Common myeloid progenitor, CD34-positive (primary cell): ENCODE data around the gene TMEM233.

Source experiments
- CTCF ChIA-PET: fragments of 350-600 bp; sonication (Branson Sonifier 250); formaldehyde crosslinking; loops from one replicate; lab custom pipeline; 2021; ENCODE audit warnings: antibody characterized with exemption; lab: Charles Lee
- POLR2A ChIA-PET: fragments of 350-600 bp; sonication (Branson Sonifier 250); formaldehyde crosslinking; loops from one replicate; lab custom pipeline; 2021; ENCODE audit warnings: antibody characterized with exemption; lab: Charles Lee
- DNase-seq, 3 donors: peaks; one replicate each; pipeline versions ENCODE4 v3.0.0 to v3.0.0-alpha.2; 2013
- H3K27ac ChIP-seq, 2 experiments: 1 replicate in 1 of 2; 2 replicates in 1 of 2; pipeline ENCODE4 v1.7.0; 2013; ENCODE audit warnings: inconsistent platforms in 2 of 2, low read length in 2 of 2, mild to moderate bottlenecking in 2 of 2, low read depth in 1 of 2, moderate library complexity in 1 of 2; ENCODE audit not compliant: severe bottlenecking in 2 of 2, insufficient read depth in 1 of 2, poor library complexity in 1 of 2
- H3K27me3 ChIP-seq, 5 experiments: replicated peaks in 2 of 5; 1 replicate in 3 of 5; 2 replicates in 2 of 5; pipeline versions ENCODE4 v1.6.1 to v1.7.0; 2013; ENCODE audit warnings: low read length in 4 of 5, mild to moderate bottlenecking in 2 of 5, moderate library complexity in 2 of 5, inconsistent platforms in 1 of 5; ENCODE audit not compliant: insufficient read depth in 5 of 5, control insufficient read depth in 4 of 5
- H3K36me3 ChIP-seq, 4 experiments: 1 replicate in 2 of 4; 2 replicates in 2 of 4; pipeline versions ENCODE4 v1.6.1 to v1.7.0; 2013; ENCODE audit warnings: low read length in 3 of 4, control low read depth in 1 of 4, mild to moderate bottlenecking in 1 of 4; ENCODE audit not compliant: control insufficient read depth in 4 of 4, insufficient read depth in 4 of 4
- H3K4me1 ChIP-seq, 4 experiments: 1 replicate in 3 of 4; 2 replicates in 1 of 4; pipeline versions ENCODE4 v1.6.1 to v1.7.1; 2013; ENCODE audit warnings: low read length in 3 of 4, mild to moderate bottlenecking in 3 of 4, control low read depth in 1 of 4, inconsistent platforms in 1 of 4, moderate library complexity in 1 of 4; ENCODE audit not compliant: control insufficient read depth in 4 of 4, insufficient read depth in 4 of 4; ENCODE audit errors: control extremely low read depth in 1 of 4
- H3K4me3 ChIP-seq, 7 experiments: 1 replicate in 4 of 7; 2 replicates in 3 of 7; pipeline versions ENCODE4 v1.5.1 to v1.7.0; 2013; ENCODE audit warnings: mild to moderate bottlenecking in 7 of 7, low read length in 6 of 7, moderate library complexity in 6 of 7, inconsistent platforms in 2 of 7, low read depth in 2 of 7, control low read depth in 1 of 7; ENCODE audit not compliant: insufficient read depth in 4 of 7, control insufficient read depth in 1 of 7; ENCODE audit errors: extremely low read depth in 1 of 7
- H3K9me3 ChIP-seq, 5 experiments: 1 replicate in 4 of 5; 2 replicates in 1 of 5; pipeline versions ENCODE4 v1.6.1 to v1.7.1; 2013; ENCODE audit warnings: low read length in 4 of 5, mild to moderate bottlenecking in 2 of 5, inconsistent platforms in 1 of 5, low read depth in 1 of 5, moderate library complexity in 1 of 5; ENCODE audit not compliant: control insufficient read depth in 4 of 5, insufficient read depth in 2 of 5; ENCODE audit errors: control extremely low read depth in 1 of 5
- WGBS: methylation state at CpG from one replicate; pipeline ENCODE4 v1.1.5; 2013; ENCODE audit not compliant: insufficient coverage; 5-methylcytosine and 5-hydroxymethylcytosine counted together

Gene TMEM233

DNA sequence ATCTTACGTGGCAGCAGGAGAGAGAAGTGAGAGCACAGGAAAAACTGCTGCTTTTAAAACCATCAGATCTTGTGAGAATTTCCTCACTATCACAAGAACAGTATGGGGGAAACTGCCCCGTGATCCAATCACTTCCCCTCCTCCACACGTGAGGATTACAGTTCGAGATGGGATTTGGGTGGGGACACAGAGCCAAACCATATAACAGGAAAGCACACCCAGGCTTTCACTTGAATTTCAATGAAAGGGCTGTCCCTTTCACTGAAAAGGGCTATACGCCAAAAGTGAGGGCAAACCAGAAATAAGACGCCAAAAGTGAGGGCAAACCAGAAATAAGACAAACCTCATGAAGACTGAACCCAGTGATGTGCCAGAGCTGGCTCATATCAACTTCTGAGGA lies 22.8 kb upstream of the TMEM233 start:
- DNase-seq = no peak
- Histone ChIP-seq H3K27me3 (peaks cover 0 to 3% (median 0%) of the 10 kb centered on the region in 5 experiments), H3K4me1 (no peaks in the 10 kb centered on the region), H3K4me3 (no peak overlapping the region), H3K9me3 (no peaks in the 10 kb centered on the region), H3K27ac (no peak overlapping the region), H3K36me3 (no peaks in the 10 kb centered on the region)
- ChIA-PET CTCF (no interaction called here), POLR2A (no interaction called here)
- 85% methylated on average over 3 of the region's 6 CpGs for WGBS

DNA sequence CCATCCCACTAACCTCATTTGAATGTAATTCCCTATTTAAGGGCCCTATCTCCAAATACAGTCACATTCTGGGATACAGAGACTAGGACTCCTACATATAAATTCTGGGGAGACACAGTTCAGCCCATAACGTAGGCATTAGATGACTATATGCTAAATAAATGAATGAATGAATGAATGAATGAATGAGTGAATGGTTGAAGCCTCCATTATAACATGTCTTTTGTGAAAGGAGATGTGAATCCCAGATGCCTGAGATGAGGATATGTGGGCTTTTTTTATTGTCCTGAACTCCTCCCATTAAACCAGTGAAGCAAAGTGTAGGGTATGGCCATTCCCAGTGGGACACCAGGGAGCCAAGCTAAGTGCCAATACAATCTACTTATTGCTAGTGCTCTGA lies 20.5 kb upstream of the TMEM233 start:
- WGBS = no CpG with 5 or more reads among the region's 1 CpG
- DNase-seq = no peak
- ChIA-PET POLR2A (no interaction called here), CTCF (no interaction called here)
- Histone ChIP-seq H3K4me3 (no peak overlapping the region), H3K27ac (no peak overlapping the region), H3K4me1 (no peaks in the 10 kb centered on the region), H3K27me3 (peaks cover 0 to 10% (median 2%) of the 10 kb centered on the region in 5 experiments), H3K36me3 (no peaks in the 10 kb centered on the region), H3K9me3 (no peaks in the 10 kb centered on the region)

DNA sequence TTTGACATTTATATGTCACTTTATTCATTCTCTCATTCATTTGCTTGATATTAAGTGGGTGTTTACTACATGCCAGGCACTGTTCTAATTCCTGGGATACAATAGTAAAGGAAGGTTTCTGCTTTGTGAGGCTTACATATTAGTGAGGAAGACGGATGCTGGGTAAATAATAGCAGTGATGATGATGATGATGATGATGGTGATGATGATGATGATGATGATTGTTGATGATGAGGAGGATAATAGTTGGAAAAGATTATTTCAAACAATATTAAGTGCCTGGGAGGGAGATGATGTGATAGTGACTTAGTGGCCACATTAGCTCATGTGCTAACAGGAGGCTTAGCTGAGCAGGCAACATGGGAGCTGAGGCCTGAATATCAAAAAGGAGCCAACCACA lies 19.3 kb upstream of the TMEM233 start:
- ChIA-PET POLR2A (no interaction called here), CTCF (no interaction called here)
- H3K36me3 ChIP-seq = no peaks in the 10 kb centered on the region
- H3K27ac ChIP-seq = no peak overlapping the region
- H3K4me1 ChIP-seq = no peaks in the 10 kb centered on the region
- H3K27me3 ChIP-seq = peaks cover 0 to 10% (median 2%) of the 10 kb centered on the region in 5 experiments
- no peak overlapping the region for H3K4me3 ChIP-seq
- no peaks in the 10 kb centered on the region for H3K9me3 ChIP-seq
- DNase-seq = no peak
- WGBS = 100% methylated on average over 1 of the region's 1 CpG

DNA sequence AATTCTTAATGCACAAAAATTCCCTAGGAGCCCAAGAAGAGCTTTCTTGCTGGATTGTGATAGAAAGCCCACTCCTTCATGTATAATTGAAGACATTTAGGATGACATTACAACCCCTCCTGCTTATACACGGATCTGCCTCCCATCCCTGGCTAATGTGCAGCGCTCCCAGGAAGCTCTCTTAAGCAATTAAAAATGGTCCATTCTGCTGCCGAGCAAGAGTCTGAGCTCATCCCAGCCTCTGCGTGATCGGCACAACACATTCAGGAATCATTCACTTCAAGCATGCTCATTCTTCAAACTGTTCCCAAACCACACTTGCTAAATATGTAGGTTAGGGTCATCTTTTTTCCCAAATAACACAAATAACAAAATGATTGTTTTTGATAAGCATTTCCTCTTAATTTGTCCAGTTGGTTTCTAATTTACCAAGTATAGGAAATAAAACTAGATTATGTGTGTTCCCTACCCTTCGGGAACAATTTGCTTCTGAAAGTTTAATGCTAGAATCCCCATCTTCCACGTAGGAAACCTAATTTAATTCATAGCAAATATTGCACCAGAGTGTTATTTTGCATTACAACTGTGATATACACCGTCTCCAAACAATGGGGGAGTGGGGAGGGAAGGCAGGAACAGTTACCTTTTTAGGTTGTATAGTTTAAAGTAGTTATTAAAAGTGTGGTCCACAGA lies 17.3 kb upstream of the TMEM233 start:
- H3K36me3 ChIP-seq = no peaks in the 10 kb centered on the region
- no peaks in the 10 kb centered on the region for H3K9me3 ChIP-seq
- peaks cover 0 to 10% (median 2%) of the 10 kb centered on the region in 5 experiments for H3K27me3 ChIP-seq
- no peak for DNase-seq
- H3K27ac ChIP-seq = no peak overlapping the region
- ChIA-PET CTCF (no interaction called here), POLR2A (no interaction called here)
- H3K4me3 ChIP-seq = no peak overlapping the region
- WGBS = 20% methylated on average over 1 of the region's 8 CpGs
- no peaks in the 10 kb centered on the region for H3K4me1 ChIP-seq

DNA sequence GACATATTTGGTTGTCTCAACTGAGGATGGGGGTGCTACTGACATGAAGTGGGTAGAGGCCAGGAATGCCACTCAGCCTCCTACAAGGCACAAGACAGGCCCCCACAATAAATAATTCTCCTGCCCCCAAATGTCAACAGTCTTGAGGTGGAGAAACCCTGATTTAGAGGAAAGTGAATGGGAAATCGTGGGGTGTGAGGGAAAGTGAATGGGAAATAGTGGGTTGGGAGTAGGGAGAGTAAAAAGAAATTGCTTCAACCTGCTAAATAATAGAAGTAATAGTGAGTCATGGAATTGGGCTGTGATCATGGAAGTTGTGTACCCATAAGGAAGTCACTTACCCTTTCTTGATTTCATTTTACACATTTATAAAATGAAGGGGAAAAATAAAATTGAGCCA lies 16.7 kb upstream of the TMEM233 start:
- Histone ChIP-seq H3K9me3 (no peaks in the 10 kb centered on the region), H3K4me3 (no peak overlapping the region), H3K4me1 (no peaks in the 10 kb centered on the region), H3K27me3 (peaks cover 0 to 10% (median 3%) of the 10 kb centered on the region in 5 experiments), H3K36me3 (no peaks in the 10 kb centered on the region), H3K27ac (no peak overlapping the region)
- POLR2A ChIA-PET = no interaction called here
- CTCF ChIA-PET = no interaction called here
- no peak for DNase-seq
- 100% methylated on average over 1 of the region's 1 CpG for WGBS

DNA sequence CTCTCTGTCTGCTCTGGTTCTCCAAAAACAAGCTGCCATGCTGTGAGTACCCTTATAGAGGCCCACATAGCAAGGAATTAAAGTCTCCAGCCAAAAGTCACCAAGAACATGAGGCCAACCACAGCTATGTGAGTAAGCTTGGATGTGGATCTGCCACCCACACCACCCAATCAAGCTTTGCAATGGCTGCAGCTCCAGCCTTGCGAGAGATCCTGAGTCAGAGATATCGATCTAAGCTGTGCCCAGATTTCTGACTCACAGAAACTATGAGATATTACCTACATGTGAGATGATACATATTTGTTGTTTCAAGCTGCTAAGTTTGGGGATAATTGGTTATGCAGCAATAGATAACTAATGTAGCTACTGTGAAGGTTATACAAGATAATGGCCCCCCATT lies 15.5 kb upstream of the TMEM233 start:
- CTCF ChIA-PET = interaction anchor here (0.6 kb wide), 1 partner anchor 309 kb away, joined by 4 read pairs; no protein-coding TSS in a partner anchor
- peaks cover 0 to 10% (median 3%) of the 10 kb centered on the region in 5 experiments for H3K27me3 ChIP-seq
- no peak overlapping the region for H3K27ac ChIP-seq
- no peaks in the 10 kb centered on the region for H3K4me1 ChIP-seq
- no peak overlapping the region for H3K4me3 ChIP-seq
- H3K9me3 ChIP-seq = no peaks in the 10 kb centered on the region
- 100% methylated on average over 2 of the region's 2 CpGs for WGBS
- POLR2A ChIA-PET = interaction anchor here (0.7 kb wide), 1 partner anchor 1497 kb away, joined by 4 read pairs; no protein-coding TSS in a partner anchor
- no peak for DNase-seq
- H3K36me3 ChIP-seq = no peaks in the 10 kb centered on the region

DNA sequence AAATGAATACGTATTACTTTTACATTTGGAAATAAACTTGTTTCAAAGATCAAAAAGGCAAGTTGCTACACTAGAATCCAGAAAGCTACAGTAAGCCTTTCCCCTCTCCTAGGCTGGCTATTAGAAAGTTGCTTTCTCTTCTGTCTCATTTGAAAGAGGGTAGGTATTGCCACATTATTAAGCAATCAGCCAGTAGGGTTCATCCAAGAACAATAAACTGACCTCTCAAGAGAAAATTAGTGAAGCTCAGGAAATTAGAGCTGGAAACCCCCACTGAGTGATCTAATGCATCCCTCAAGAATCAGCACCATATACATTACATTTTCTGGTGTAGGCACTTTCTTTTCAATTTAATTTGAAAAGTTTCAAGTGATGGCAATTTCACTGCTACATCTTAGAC lies 4.5 kb upstream of the TMEM233 start:
- Histone ChIP-seq H3K9me3 (no peaks in the 10 kb centered on the region), H3K4me1 (no peaks in the 10 kb centered on the region), H3K27me3 (peaks cover 2 to 39% (median 18%) of the 10 kb centered on the region in 5 experiments), H3K27ac (no peak overlapping the region), H3K4me3 (no peak overlapping the region), H3K36me3 (no peaks in the 10 kb centered on the region)
- POLR2A ChIA-PET = no interaction called here
- CTCF ChIA-PET = no interaction called here
- WGBS = no CpG with 5 or more reads among the region's 1 CpG
- DNase-seq = no peak
